RWPE2 (cell line): Measurements from ENCODE around the gene GRPEL1.

Experiments
- ATAC-seq: fragments of 200-7000 bp; cut with Tn5 transposase; 3 replicates; pipeline ENCODE4 v1.9.1; 2021; ENCODE audit warnings: low read depth
- DNase-seq: peaks from one replicate; pipeline ENCODE4 v3.0.0-alpha.2; 2020; ENCODE audit warnings: low spot score
- H3K27ac ChIP-seq: fragments of 450-650 bp; 2 replicates; pipeline ENCODE4 v1.5.1; 2017; ENCODE audit warnings: mild to moderate bottlenecking; ENCODE audit not compliant: poor library complexity, severe bottlenecking
- H3K27me3 ChIP-seq: fragments of 250-450 bp; sonication (Bioruptor Pico); 2 replicates; pipeline ENCODE4 v1.5.1; 2021; ENCODE audit warnings: mild to moderate bottlenecking, moderate library complexity; ENCODE audit not compliant: insufficient read depth, poor library complexity, severe bottlenecking
- H3K36me3 ChIP-seq: fragments of 250-450 bp; sonication (Bioruptor Pico); 2 replicates; pipeline ENCODE4 v1.5.1; 2020; ENCODE audit warnings: low read depth, mild to moderate bottlenecking, moderate library complexity
- H3K4me1 ChIP-seq: fragments of 250-450 bp; sonication (Bioruptor Pico); 2 replicates; pipeline ENCODE4 v1.5.1; 2021; ENCODE audit warnings: mild to moderate bottlenecking, moderate library complexity; ENCODE audit not compliant: insufficient read depth, poor library complexity, severe bottlenecking
- H3K4me3 ChIP-seq: fragments of 250-450 bp; sonication (Bioruptor Pico); 2 replicates; pipeline ENCODE4 v1.5.1; 2021; ENCODE audit warnings: mild to moderate bottlenecking, moderate library complexity; ENCODE audit not compliant: severe bottlenecking
- H3K9me3 ChIP-seq: fragments of 250-450 bp; sonication (Bioruptor Pico); 2 replicates; pipeline ENCODE4 v1.5.1; 2021; ENCODE audit warnings: mild to moderate bottlenecking, moderate library complexity; ENCODE audit not compliant: severe bottlenecking
- CTCF ChIP-seq: fragments of 450-650 bp; IDR thresholded peaks from one replicate; pipeline ENCODE4 v1.5.1; 2017; ENCODE audit warnings: mild to moderate bottlenecking, moderate library complexity; ENCODE audit not compliant: poor library complexity, severe bottlenecking

Gene GRPEL1

GRCh38 chr4:7070729-7071511, 3.1 kb upstream of the GRPEL1 start:
- Histone ChIP-seq H3K9me3 (no peaks in the 10 kb centered on the region), H3K36me3 (peaks cover 12% of the 10 kb centered on the region; the same call in 1 of the 2 replicates), H3K4me3 (no peak overlapping the region), H3K27me3 (no peaks in the 10 kb centered on the region), H3K27ac (no peak overlapping the region), H3K4me1 (no peaks in the 10 kb centered on the region)
- ATAC-seq = peak; percentile 56
- DNase-seq = no peak
- peak; percentile 97 for TF ChIP-seq CTCF

- H3K36me3 ChIP-seq = peaks cover 32% of the 10 kb centered on the region
- peak overlapping the region; percentile 99 for H3K4me3 ChIP-seq
- H3K4me1 ChIP-seq = no peaks in the 10 kb centered on the region
- peak overlapping the region; percentile 13 for H3K27ac ChIP-seq
- 0 out of 3 replicates have a peak, but pooled peaks have one; percentile 4 for ATAC-seq
- no peak for TF ChIP-seq CTCF
- no peak for DNase-seq
- H3K9me3 ChIP-seq = no peaks in the 10 kb centered on the region
- H3K27me3 ChIP-seq = no peaks in the 10 kb centered on the region
These were observed 1.0 kb upstream of the GRPEL1 start for GRCh38 chr4:7068883-7069282.

GRCh38 chr4:7068279-7068842, 497 bp upstream of the GRPEL1 start:
- Histone ChIP-seq H3K27me3 (no peaks in the 10 kb centered on the region), H3K4me3 (peak overlapping the region; percentile 99), H3K9me3 (no peaks in the 10 kb centered on the region), H3K27ac (peak overlapping the region; percentile 13), H3K4me1 (no peaks in the 10 kb centered on the region), H3K36me3 (peaks cover 37% of the 10 kb centered on the region)
- no peak for TF ChIP-seq CTCF
- DNase-seq (no peak), ATAC-seq (peak; percentile 66; the same call in 2 of the 3 replicates)

- TF ChIP-seq CTCF = no peak
- no peaks in the 10 kb centered on the region for H3K4me1 ChIP-seq
- H3K27me3 ChIP-seq = no peaks in the 10 kb centered on the region
- no peak for ATAC-seq
- peak overlapping the region; percentile 99 for H3K4me3 ChIP-seq
- peak overlapping the region; percentile 65 for H3K27ac ChIP-seq
- peaks cover 48% of the 10 kb centered on the region for H3K36me3 ChIP-seq
- DNase-seq = no peak
- no peaks in the 10 kb centered on the region for H3K9me3 ChIP-seq
These were observed 775 bp downstream of the GRPEL1 start for GRCh38 chr4:7067126-7067451.

- Histone ChIP-seq H3K9me3 (no peaks in the 10 kb centered on the region), H3K27ac (no peak overlapping the region), H3K27me3 (no peaks in the 10 kb centered on the region), H3K36me3 (peaks cover 54% of the 10 kb centered on the region), H3K4me3 (peak overlapping the region; percentile 99), H3K4me1 (no peaks in the 10 kb centered on the region)
- no peak for TF ChIP-seq CTCF
- DNase-seq (no peak), ATAC-seq (no peak)
These were observed 1.4 kb downstream of the GRPEL1 start for GRCh38 chr4:7066493-7066892.
